OCI-M2 (cell line): ENCODE measurements around the gene TMEM11.
"Not testable (repeated sequence)": the region's sequence is repeated elsewhere in the genome, so short reads cannot be mapped to it uniquely, and the experiment has no call there.

Experiments
- DNase-seq: peaks from one replicate; lab custom pipeline; 2025; ENCODE audit not compliant: unreplicated experiment; lab: John Stamatoyannopoulos, UW

TMEM11 gene

DNA sequence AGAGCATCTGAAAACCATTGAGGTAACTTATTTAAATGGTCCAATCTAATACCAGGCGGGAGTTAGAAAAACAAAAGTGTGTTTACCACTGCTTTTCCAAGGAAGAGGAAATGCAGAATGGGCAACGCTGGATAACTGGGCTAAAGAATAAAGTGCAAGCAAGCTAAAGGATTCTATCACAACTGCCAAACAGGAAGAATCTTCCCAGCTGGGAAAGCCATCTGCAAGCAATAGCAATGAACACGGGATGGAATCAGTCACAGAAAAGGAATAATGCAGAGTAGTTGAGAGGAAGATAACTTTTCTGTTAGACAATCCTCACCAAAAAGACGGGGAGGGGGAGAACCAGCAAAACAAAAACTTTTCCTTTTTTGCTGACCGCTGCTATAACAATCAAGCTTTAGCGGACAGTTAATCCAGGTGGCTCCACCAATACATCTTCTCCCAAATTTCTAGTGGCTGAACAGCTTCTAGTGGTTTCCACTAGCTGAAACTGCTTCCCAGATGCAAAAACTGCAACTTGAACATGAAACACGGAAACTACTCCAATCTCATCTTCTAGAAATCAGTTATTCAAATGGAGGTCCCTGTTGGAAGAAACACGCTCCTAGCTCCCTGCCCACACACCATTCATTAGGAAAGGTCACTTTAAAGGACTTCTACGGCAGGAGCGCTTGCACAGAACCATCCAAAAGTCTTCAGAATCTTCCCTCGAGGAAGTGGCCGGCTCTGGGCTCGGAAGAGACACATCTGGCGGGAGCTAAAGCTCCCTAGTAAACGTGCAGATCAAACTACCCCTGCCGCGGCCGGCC, 929 bp downstream of the TMEM11 start:
- no peak for DNase-seq

DNA sequence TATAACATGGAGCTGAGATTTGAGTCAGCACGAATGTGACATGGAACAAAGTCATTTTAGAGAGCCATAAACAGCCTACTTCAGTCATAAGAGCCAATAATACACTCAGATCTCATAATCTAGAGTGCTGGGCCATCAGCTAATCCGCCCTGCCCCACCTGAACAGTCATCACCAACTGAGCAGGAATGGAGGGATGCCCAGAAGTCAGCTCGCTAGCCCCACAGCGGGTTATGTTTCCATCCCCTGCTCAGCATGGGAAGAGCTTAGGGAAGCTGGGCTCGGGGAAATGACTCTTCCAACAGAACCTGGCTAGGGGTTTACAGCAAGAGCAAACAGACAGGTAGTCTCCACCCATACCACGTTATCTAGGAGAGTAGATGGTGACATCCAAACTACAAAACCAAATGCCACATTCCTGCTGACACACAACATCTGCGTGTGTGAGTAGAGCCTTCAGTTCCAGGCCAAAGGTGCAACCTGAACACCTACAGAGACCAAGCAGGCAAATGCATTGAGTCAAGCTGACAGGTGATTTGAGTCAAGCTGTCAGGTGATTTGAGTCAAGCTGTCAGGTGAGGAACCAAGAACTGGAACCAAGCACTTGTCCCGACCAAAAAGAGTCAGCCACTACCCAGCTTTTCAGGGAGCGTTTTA, 2.0 kb downstream of the TMEM11 start:
- DNase-seq = no peak

DNA sequence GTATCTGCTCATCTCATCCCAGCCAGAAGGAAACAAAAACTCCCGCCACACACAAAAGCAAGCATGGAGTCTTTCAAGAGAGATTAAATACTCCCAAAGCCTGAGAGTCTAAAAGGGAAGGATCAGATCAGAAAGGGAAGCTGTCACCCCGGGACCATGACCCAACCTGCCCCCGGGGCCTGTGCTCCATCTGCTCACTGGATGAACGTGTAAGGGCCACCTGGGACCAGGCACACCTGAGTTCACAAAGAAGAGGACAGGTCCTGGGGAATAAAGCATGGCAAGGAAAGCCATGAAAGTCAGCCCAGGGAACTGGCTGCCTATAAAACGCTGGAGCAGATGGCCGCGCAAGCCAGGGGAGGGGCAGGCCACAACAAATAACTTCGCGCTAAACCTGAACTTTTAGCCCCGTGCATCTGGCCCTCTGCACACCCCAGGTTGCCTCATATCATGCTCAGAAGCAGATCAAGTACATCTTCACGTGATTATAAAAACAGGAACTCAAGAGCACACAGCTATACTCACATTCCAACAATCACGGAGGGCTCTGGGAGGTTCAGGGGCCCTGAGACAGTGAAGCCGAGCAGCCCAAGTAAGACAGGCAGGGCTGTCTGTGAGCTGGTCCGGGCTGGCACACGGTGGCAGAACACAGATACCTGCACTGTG, 3.4 kb downstream of the TMEM11 start:
- no peak for DNase-seq

DNA sequence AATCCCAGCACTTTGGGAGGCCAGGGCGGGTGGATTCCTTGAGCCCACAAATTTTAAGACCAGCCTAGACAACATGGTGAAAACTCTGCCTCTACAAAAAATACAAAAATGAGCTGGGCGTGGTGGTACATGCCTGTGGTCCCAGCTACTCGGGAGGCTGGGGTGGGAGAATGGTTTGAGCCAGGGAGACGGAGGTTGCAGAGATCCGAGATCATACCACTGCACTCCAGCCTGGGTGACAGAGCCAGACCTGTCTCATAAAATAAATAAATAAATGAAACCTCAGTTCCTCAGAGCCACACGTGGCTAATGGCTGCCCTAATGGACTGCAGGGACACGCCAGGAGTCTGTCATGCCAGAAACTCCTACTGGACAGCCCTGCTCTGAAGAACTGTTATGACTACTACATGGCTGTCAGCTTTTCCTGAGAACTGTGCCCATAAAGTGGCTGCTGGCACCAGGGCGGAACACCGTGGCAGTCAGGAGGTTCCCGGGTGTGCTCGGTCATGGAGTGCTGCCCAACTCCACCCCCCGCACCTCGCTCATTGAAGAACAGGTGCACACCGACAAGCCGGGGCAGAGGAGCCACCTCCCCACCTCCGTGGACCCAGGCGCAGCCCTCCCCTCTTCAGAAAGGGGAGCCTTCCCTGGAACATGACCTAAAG, 4.3 kb downstream of the TMEM11 start:
- no peak for DNase-seq

DNA sequence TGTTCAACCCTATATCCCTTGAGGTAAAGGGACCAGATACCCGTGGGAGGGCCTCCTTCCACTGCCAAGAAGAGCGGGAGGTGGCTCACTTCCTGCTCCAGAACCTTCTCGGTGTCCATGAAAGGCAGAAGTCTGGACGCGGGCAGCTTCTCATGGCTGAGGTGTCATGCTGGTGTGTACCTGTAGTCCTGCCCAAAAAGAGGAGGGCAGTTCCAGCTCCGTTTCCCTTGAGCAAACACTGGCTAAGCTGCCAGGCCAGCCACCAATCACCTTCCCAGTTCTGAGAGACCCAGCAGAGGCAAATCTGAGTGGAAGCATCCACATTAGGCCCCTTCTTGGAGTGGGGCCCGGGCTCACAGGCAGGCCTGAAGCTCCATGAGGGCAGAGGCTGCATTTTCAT, 5.6 kb downstream of the TMEM11 start:
- no peak for DNase-seq

DNA sequence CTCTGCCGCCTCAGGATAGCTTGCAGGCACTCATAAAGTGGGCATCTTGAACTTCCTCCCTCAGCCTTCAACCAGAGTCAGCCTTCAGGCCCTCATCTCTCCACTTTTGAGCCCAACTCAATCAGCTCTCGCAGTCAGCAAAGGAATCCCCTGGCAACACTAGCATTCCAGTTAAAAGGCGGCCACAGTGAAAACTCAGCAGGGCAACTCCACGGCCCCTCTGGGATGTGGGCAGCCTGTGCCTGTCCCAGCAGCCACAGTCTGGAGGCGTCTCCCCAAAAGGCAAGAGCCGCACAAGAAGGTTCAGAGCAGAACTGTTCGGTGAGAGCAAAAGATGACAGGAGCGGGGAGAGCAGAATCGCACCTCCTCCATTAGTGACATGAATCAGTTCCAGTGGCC, 9.0 kb downstream of the TMEM11 start:
- DNase-seq = no peak

DNA sequence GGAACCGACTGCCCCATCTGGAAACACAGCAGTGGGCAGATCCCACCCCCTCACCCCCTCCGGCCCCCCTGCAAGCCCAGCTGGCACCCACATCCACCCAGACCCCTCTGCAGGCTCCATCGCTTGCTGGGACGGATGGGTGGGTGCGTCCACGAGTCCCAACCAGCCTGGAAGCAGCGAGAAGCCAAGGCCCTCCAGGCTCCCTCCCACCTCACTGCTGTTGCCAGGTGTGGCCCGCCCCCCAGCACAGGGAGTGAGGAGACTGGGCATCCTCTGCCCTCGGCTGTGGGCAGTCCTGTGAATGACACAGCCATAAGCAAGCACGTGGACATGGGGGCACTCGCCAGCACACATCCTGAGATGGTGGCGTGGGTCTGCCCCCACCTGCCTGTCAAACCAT, 11.4 kb downstream of the TMEM11 start:
- DNase-seq = no peak

DNA sequence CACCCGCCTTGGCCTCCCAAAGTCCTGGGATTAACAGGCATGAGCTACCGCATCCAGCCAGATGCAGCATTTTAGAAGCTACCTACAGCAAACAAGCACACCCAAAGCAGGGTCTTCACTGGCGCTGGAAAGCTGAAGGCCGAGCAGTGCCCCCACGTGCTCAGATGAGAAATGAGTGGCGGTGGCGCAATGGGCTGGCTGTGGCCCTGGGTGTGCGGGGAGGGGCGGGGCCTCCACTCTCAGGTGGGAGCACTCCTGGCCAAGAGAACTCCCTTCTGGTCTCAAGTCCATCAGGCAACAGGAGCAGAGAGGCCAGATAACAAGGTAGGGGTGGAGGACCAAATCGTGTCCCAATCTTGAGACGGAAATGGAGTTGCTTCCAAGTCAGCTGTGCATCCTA, 12.1 kb downstream of the TMEM11 start:
- no peak for DNase-seq

DNA sequence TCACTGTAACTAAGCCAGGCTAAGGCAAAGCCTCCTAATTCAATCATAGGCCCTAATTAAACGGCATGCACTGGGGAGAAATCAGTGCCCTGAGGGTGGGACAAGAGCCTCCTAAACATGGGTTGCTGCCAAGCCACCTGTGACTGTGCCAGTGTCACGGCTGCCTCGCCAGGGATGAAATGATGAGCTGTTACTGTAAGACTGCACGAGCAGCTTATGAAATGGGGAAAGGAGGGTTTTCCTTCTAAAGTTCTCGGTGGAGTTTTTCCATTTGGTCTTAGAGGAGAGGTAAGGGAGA, 12.7 kb downstream of the TMEM11 start:
- DNase-seq = no peak

DNA sequence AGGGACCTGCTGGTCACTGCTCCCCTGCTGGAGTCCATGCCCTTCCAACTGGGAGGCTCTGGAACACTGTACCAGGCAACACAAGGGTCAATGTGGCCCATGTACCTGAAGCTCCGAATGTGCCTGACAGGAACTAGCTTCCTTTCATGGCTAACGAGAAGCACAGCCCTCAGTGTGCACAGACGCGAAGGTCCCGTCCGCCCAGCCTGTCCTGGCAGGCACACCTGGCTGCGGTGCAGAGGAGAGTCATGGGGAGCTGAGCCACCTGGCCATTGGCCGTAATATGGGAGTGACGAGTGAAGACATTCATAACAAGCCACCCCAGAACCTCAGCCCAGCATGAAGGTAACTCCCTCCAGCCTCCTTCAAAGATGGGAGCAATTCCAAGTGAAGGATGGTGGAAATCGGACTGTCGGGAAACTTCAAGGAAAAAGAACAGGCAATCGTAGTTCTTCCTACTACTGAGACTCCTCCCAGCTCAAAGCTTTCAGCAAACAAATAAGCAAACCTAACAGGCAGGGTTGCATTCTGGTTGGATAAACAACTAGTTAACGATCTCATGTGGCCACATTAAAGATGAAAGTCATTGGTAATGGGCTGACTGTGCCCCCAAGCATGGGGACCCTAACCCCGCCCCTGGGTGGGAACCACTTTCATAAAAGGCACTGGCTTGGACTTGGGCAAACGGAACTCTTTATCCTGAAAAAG, 13.2 kb downstream of the TMEM11 start:
- DNase-seq = no peak

DNA sequence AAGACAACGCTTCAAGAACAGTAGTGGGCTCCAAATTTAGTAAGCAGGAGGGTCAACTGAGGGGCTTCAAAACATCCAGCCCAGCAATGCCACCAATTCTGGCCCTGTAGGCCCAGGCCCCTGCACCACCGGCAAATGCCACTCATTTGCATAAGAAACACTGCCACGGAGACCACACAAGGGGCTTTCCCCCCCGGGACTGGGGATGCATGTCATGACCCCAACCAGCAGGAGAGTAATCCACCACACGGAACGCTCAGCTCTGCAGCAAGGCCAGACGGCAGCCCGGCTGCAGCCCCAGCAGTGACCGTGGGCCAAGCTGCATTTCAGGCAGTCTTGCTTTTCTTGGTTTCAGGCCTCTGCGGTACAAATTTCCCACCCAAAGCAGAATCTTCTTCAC, 14.1 kb downstream of the TMEM11 start:
- no peak for DNase-seq

DNA sequence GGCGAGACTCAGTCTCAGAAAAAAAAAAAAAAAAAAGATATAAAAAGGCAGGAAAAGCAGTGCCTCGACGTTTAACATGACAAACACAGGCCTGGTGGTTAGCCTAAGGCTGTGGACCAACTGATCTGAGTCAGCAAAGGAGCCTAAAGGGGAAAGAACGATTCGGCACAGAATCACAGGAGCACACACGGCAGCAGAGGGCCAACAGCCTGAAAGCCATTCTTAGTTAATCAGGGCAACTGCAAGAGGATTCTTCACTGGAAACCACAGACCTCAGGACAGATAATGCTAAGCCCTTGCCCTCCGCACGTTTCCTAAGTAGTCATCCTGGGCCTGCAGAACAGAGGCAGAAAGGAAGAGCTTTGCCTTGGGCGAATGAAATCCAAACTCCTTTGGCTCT, 14.7 kb downstream of the TMEM11 start:
- DNase-seq = no peak

DNA sequence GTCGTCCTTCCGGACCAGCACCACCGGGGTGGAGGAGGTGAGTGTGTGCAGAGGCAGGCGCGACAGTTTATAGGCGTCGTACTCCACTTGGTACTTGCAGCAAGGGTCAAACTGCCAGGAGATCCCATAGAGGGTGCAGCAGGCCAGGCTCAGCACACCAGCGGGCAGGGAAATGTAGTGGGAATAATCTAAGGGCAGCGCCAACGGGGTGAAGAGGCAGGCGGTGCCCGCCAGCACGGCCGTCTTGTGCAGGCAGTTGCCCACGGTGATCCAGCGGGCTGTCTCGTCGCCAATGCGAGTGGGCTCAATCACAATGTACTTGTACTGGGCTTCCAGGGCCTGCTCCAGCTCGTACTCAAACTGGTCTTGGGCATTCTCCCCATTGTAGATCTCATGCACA, 15.6 kb downstream of the TMEM11 start:
- no peak for DNase-seq

DNA sequence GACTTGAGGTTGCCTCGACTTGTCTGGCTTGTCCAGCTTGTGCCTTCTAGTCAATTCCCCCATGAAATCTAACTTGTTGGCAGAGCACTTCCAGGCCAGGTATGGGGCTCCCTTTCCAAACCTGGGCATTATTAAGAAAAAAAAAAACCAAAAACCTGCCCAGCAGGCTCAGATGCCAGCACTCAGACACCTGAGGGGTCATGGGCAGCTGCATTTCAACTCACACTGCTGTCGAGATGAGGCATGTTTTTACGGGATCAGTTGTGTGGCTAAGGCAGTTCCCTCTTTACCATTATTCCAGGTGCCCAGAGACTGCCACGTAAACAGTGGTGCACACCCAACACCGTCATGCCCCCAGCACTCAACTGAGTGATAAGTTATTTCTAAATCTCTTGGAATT, 17.8 kb downstream of the TMEM11 start:
- no peak for DNase-seq

DNA sequence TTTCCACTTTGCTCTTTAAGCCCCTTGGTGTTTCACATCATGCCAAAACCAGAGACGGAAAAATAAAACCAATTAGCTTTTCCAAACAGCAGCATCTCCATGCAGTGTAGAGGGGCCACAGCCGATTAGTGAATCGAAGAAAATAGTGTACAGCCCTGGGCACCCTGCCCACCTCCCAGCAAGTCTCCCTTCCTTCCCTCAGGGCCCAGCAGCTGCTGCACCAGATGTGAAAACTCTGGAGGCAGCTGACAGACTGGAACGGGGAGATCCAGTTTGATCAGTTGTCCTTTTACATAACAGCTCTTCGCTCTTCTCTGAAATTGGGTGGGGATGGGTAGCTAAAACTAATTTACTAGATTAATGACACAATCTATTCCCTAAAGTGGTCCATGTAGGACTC, 19.3 kb downstream of the TMEM11 start:
- no peak for DNase-seq

DNA sequence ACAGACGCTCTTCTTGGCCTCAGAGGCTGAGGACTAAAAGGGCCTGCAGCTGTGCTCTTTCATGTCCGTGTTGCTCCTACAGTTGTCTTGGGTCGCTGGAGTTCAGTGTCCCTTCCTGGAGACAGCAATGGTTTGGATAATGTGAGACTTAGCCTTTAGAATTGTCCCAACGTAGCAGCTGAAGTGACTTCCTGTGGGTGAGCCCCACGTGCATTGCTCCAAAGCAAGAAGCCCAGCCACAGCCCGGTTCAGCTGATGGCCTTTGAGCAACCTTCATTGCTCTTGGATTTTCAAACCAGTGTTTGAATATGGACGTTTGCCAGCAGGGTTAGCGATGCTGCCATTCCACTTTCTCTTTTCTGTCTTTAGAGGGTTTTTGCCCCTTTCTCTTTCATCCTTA, 19.7 kb downstream of the TMEM11 start:
- no peak for DNase-seq

DNA sequence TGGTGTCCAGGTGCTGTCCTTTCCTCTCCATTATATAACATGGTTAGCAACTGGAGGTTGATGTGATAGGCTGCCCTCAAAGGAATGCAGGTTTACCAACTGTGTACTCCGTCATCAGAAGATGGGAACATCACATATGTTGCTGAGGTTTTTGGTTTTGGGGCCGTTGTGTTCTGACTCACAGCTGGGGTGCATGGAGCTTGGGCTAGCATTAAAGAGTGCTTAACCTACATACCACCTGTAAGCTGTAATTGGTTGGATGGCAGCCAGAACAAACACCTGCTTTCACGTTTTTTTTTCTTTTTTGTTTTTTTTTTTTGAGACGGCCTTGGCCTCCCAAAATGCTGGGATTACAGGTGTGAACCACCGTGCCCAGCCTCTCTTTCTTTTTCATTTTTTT, 20.9 kb downstream of the TMEM11 start:
- DNase-seq = no peak

DNA sequence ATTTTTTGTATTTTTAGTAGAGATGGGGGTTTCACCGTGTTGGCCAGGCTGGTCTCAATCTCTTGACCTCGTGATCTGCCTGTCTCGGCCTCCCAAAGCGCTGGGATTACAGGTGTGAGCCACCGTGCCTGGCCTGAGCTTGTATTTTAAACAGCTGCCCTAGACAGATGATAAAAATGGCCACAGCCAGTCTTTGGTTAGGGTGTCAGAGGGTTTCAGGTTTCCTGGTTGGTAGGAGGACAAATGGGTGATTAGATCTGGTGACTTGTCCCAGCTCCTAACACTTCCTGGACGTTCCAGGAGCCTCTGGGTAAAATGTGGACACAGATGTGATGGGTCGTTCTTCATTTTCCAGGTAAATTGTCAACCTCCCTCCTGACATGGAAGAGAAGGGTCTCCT, 21.5 kb downstream of the TMEM11 start:
- DNase-seq = not testable (repeated sequence)

DNA sequence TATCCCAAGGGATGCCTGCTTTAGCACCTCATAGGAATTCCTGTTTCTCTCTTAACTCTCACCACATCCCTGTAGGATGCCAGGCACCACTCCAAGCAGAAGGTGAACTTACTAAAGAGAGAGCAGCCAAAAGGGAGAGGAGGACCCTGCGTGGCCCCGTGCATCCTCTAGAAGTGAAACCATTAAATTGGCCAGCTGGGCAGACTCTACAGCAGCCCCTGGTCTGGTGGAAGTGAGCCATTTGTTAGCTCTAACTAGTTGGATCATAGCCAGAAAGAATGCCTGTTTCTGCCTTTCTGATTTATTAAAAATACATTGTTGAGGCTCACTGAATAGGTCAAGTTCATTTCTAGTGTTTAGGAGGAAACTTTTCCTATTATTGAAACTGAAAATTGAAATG, 22.3 kb downstream of the TMEM11 start:
- no peak for DNase-seq

DNA sequence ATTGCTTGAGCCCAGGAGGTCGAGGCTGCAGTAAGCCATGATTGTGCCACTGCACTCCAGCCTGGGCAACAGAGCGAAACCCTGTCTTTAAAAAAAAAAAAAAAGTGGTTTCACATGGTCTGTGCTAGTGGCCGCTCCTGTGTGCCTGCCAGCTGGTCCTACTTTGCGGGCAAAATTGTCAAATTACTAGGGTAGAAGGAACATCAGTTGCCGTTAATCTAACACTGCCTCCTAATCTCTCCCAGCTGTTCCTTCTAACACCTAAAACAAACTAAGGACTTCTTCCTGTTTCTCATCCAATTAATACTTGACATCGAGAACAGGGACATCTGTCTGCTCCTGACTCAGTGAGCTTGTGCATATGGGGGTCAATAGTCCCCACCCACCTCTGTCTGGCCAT, 23.9 kb downstream of the TMEM11 start:
- no peak for DNase-seq

DNA sequence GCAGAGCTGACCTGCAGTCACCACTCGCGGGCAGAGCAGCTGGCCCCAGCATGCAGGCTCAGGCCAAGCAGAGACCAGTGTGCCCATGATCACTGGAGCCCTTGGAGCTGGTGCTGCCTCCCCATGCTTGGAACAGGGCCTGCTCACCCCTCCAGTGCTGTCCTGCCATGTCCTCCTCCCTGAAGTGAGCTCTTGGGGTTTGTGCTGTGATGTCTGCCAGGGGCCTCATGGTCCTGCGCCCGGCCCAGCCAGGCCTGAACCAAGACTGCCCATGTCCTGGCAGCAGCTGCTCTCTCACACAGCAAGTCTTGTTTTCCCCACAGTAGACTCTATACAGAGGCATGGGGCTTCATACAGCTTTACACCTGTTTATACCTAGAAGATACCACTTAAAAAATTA, 24.6 kb downstream of the TMEM11 start:
- no peak for DNase-seq
